Measurements from ENCODE around the gene MMP11.

MMP11 gene

GRCh38 chr22:23803001-23803819 is 30.6 kb downstream of the MMP11 start:
- DNase-seq = no peak

DNA sequence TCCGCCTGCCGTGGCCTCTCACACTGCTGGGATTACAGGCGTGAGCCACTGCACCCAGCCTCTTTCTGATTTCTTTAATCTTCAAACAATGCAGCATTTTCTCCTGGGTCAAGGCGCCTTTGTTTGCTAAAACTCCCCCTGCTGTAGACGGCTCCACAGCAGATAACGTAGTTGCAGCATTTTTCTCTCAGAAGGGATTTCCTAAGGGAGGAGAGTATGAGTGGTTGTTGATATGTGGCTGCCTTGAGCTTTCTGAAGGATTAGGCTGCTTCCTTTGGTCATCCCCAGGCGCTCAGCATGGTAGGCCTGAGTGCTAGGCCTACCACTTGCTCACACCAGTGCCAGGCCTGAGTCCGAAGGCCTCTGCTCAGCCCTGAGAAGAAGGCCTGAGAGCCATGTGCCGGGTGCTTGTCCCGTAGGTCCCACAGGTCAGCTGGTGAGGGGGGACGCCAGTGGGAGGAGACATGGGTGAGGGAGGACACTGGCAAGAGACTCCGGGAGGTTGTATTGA is 32.2 kb downstream of the MMP11 start:
- DNase-seq = no peak

- DNase-seq = no peak
Measured at GRCh38 chr22:23806837-23807236, 34.2 kb downstream of the MMP11 start.

DNA sequence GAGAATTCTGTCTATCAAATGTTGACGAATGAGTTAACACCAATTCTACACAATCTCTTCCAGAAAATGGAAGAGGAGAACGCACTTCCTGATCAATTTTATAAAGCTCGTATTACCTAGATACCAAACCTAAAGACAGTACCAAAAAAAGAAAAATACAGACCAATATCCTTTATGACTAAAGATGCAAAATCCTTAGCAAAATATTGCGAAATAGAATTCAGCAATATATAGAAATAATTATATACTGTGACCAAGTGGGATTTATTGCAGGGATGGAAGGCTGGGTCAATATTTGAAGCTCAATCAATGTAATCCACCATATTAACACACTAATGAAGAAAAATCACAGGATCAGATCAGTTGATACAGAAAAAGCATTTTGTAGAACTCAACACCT is 39.7 kb downstream of the MMP11 start:
- no peak for DNase-seq

DNA sequence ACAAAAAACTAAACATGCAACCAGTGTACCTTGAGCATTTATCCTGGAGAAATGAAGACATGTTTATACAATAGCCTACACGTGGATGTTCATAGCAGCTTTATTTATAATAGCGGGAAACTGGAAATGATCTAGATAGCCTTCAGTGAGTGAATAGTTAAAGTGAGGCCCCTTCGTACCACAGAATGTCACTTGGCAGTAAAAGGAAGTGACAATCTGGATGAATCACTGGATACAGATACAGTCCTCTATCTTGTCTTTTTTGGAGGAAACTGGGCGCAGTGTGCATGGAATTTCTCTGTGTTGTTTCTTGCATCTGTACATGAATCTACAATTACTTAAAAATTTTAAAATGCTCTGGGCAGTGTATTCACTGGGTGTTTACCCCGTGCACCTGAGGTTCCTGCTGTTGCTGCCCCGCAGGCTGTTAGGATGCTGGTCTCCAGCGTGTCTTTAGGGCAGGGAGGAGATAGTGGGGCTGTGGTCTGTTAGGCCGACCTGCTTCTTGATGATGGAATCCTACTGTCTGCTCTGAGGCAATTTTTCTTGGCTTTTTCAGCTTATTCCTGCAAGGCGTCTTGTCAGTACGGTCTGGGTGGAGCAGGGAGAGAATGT is 43.0 kb downstream of the MMP11 start:
- DNase-seq = no peak

- no peak for DNase-seq
Measured at GRCh38 chr22:23816156-23816976, 43.7 kb downstream of the MMP11 start.

- no peak for DNase-seq
Measured at GRCh38 chr22:23817146-23817545, 44.5 kb downstream of the MMP11 start.

GRCh38 chr22:23818541-23818940 is 45.9 kb downstream of the MMP11 start:
- no peak for DNase-seq

DNA sequence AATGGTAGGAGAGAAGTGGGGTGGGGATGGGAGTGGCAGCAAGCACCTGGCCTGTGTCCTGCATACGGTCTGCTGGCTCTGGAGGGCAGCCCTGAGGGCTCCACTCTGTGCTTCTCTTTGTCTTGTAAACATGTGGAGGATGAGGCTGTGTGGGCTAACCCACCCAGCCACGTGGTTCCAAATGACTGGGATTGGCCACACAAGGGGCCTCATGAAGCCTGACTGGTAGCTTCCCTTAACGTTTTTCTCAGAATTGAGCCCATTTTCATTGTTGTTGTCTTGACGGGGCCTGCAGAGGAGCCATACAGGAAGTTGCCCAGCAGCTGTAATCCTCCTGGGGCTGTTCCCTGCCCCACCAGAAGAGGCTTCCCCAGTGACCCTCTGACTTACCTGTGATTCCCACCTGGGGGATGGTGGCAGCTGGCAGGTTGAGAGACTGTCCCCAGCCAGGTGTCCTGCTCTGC is 48.1 kb downstream of the MMP11 start:
- no peak for DNase-seq

- no peak for DNase-seq
Measured at GRCh38 chr22:23822101-23822671, 49.5 kb downstream of the MMP11 start.

DNA sequence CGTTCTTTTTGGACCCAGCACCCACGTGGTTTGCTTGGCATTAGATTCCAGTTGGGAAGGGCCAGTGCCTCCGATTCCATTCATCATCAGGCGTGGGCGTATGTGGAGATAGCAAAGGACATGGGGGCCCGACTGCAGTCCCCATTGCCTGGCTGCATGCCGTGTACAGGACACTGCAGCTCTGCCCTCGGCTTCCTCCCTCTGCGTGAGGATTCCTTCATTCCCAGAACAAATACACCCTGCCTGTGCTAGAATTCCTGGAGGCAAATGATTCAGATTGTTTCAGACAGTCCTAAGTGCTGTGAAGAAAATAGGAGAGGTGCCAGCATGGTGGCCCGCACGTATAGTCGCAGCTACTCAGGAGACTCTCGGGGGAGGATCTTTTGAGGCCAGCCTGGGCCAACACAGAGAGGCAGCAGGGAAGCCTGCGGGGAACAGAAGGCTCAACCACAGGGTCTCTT is 50.7 kb downstream of the MMP11 start:
- DNase-seq = no peak

- DNase-seq = no peak
Measured at GRCh38 chr22:23824476-23825245, 52.0 kb downstream of the MMP11 start.

DNA sequence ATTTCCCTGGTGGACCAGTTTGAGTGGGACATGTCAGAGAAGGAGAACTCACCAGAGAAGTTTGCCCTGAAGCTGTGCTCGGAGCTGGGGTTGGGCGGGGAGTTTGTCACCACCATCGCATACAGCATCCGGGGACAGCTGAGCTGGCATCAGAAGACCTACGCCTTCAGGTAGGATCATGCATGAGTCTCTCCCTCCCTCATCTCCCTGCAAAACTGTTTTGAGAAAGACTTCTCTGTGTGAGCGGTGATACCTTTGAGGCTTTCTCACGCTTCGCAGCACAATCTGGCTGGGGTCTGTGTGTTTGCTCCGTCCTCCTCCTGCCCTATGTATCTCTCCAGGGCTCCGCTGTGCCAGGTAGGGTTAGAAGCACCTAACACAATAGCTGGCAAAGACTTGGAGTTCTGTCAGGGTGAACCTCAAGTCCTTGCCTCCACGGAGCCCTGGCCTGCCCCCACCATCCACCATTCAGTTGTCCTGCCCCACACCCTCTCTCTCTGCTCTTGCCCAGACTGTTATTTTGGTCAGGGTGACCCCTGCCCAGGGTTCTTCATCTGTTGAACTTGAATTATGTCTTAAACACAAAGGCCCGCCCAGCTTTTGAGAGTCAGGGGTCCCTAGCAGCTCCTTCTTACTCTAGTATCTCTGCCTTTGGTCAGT is 52.7 kb downstream of the MMP11 start:
- DNase-seq = no peak

- peak; percentile 90 for DNase-seq
Measured at GRCh38 chr22:23826510-23827350, 54.1 kb downstream of the MMP11 start.

DNA sequence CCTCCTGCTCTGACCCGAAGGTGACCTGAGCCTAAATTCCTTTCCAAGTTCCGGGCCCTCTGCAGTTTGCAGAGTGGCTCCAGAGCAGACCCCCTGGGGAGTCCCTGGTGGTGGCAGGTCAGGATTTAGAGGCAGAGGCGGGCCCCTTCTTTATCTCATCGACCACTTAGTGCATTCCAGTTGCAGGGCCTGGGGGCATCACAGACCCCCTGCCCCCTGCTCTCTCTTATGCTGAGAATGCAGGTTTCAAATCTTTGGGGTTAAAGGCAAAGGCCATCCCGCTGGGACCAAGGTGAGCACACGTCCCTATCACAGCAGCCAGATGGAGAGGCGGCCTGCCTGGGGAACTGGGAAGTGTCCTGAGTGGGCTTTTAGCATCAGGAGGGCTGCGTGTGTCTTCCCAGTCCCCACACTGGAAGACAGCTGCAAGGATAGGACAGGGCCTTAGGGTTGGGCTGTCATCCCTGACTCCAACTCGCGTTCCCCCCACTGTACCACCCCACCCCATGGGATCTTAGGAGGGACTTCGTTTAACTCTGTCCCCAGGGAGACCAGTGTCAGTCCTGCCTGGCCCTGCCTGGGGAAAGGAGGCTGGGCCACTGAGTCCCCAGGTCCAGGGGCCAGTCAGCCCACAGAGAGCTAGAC is 54.8 kb downstream of the MMP11 start:
- DNase-seq = no peak

DNA sequence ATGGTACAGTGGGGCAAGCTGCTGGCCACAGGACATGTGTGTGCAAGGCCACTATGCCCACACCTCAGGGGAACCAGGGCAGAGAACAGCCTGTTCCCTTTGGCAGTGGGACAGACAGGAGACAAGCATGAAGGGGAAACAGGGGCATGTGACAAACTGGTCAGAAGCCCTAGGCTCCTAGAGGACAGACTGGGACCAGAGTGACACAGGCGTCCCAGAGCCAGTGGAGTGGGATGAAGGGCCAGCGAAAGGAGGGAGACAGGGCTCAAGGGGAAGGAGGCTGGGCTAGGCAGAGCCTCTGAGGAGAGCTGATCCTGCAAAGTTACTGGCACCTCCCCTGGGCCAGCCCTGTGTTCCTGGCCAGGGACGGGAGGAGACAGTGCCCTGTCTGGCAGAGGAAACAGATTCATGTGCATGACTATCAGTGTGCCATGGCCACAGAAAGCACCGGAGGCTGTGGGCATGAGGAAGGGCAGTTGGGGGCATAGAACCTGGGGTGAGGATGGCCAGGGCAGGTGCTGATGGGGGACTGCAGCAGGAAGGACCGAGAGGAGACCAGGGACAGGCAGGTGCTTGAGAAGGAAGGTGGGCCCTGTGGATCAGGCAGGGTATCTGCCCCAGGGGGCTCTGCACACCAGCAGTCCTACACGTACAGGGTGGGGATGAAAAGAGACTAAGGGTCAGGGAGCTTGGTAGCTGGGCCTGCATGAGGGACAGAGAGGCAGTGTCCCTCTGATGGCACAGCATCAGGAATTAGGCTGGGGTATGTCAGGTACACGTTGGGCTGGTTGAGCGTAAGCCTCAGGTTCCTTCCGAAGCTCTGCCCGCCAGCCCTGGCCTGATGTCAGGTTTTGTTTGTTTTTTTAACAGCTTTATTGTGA is 56.4 kb downstream of the MMP11 start:
- DNase-seq = no peak

DNA sequence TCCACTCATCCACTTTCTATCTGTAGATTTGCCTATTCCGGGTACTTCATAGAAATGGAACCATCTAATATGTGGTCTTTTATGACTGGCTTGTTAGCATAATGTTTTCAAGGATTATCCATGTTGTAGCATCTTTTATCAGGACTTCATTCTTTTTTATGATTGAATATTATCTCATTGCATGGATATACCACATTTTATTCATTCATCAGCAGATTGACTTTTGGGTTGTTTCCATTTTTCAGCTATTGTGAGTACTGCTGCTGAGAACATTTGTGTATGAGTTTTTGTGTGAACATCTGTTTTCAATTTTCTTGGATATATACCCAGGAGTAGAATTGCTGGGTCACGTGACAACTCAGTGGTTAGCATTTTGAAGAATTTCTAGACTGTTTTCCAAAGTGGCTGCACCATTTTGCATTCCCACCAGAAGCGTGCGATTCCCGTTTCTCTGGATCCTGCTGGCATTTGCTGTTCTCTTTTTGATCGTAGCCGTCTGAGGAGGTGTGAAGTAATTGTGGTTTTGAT is 57.3 kb downstream of the MMP11 start:
- DNase-seq = peak; percentile 94

- no peak for DNase-seq
Measured at GRCh38 chr22:23831261-23831660, 58.6 kb downstream of the MMP11 start.

DNA sequence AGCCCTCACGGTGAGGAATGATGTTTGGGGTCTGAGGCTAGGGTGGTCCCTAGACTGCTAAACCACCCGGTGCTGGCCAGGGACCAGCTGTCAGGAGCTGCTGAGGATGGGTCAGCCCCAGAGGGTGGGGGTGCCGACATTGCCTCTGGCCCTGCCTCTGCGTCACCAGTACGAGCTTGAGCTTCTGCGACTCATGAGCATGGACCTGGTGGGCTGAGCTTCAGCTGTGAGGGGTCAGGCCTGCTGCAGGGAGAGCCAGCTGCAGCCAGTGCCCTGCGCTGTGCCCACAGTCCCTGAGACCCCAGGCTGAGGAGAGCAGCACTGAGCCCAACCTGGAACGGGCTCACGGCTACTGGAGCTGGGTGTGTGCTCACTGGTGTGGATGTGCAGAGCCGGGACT is 59.1 kb downstream of the MMP11 start:
- DNase-seq = no peak

All from fibroblast of skin of right quadriceps (primary cell).